ENCODE results near the gene WFDC6. TPM values are rescaled to one million over a fixed set of nuclear protein-coding genes. Genes with fewer than 3 reads are reported as not detected.

Gene WFDC6
- total RNA-seq, 4 donors from 2014 or later, result not detected

- in situ Hi-C loops (cut with MboI; ENCODE audit: low pct_ligation_motif_present in 1 of 4, low pct_unique_long_range_greater_than_20kb in 1 of 4, low sequenced_read_pairs in 3 of 4), result loop anchor here in 2 of 4 donors (25.0 kb wide), 1 partner anchor 214 kb away; no protein-coding TSS in a partner anchor
Observed at GRCh38 chr20:45548410-45548809, 9.1 kb upstream of the WFDC6 start.

GRCh38 chr20:45547206-45547770, 8.0 kb upstream of the WFDC6 start, which contains the start of gene EPPIN:
Gene EPPIN, minus strand, starts transcription at chr20:45547401. Its CDS starts 44 bp downstream, at chr20:45547357.
- intact Hi-C loops (cut with DNase I; ENCODE audit: low total_unique reads), result loop anchor here (10.0 kb wide), 1 partner anchor 228 kb away; no protein-coding TSS in a partner anchor
- in situ Hi-C loops (cut with MboI; ENCODE audit: low pct_ligation_motif_present in 1 of 4, low pct_unique_long_range_greater_than_20kb in 1 of 4, low sequenced_read_pairs in 3 of 4), result loop anchor here in 2 of 4 donors (25.0 kb wide), 1 partner anchor 215 kb away; no protein-coding TSS in a partner anchor
- WGBS, 2 donors (ENCODE audit: low coverage in 1 of 2), result 78 to 92% methylated on average over 2 to 6 of the region's 6 CpGs
- Histone ChIP-seq H3K27me3 (no peaks in the 10 kb centered on the region), H3K27ac (no peak within 1 kb of the TSS), H3K4me3 (no peak within 1 kb of the TSS), H3K36me3 (no peaks in the 10 kb centered on the region), H3K4me1 (peaks cover 0 to 4% (median 0%) of the 10 kb centered on the region in 4 donors), H3K9me3 (no peaks in the 10 kb centered on the region)
- DNase-seq, result no peak
- no peak for TF ChIP-seq CTCF (IDR thresholded peaks at IDR 0.05)

More at GRCh38 chr20:45548410-45548809, 9.1 kb upstream of the WFDC6 start:
- no peak for DNase-seq
- H3K4me3 ChIP-seq, result no peak overlapping the region
- WGBS, 2 donors (ENCODE audit: low coverage in 1 of 2), result 86 to 90% methylated on average over 7 of the region's 7 CpGs
- intact Hi-C loops (cut with DNase I; ENCODE audit: low total_unique reads), result loop anchor here (10.0 kb wide), 1 partner anchor 226 kb away; no protein-coding TSS in a partner anchor
- H3K27me3 ChIP-seq, result no peaks in the 10 kb centered on the region
- H3K4me1 ChIP-seq, result peaks cover 0 to 6% (median 0%) of the 10 kb centered on the region in 4 donors
- no peak overlapping the region for H3K27ac ChIP-seq
- H3K36me3 ChIP-seq, result no peaks in the 10 kb centered on the region
- TF ChIP-seq CTCF (IDR thresholded peaks at IDR 0.05), result no peak
- no peak for TF ChIP-seq POLR2AphosphoS5 (IDR thresholded peaks at IDR 0.05)
- no peak for TF ChIP-seq EP300 (IDR thresholded peaks at IDR 0.05; ENCODE audit: low read depth)
- no peak for TF ChIP-seq POLR2A (IDR thresholded peaks at IDR 0.05)
- H3K9me3 ChIP-seq, result no peaks in the 10 kb centered on the region

- Histone ChIP-seq H3K9me3 (no peaks in the 10 kb centered on the region), H3K27me3 (no peaks in the 10 kb centered on the region), H3K4me1 (no peaks in the 10 kb centered on the region), H3K36me3 (no peaks in the 10 kb centered on the region), H3K27ac (no peak overlapping the region), H3K4me3 (no peak overlapping the region)
- TF ChIP-seq POLR2AphosphoS5 (IDR thresholded peaks at IDR 0.05), result no peak
- no peak for TF ChIP-seq POLR2A (IDR thresholded peaks at IDR 0.05)
- TF ChIP-seq CTCF (IDR thresholded peaks at IDR 0.05), result peak; percentile 21 to 51 (median 29)
- intact Hi-C loops (cut with DNase I; ENCODE audit: low total_unique reads), result loop anchor here (10.0 kb wide), 1 partner anchor 229 kb away; no protein-coding TSS in a partner anchor
- 10 to 21% methylated on average over 3 to 5 of the region's 5 CpGs for WGBS, 2 donors (ENCODE audit: low coverage in 1 of 2)
- in situ Hi-C loops (cut with MboI; ENCODE audit: low pct_ligation_motif_present in 1 of 4, low pct_unique_long_range_greater_than_20kb in 1 of 4, low sequenced_read_pairs in 3 of 4), result loop anchor here in 2 of 4 donors (25.0 kb wide), 1 partner anchor 216 kb away; no protein-coding TSS in a partner anchor
- no peak for DNase-seq
Observed at GRCh38 chr20:45545754-45546453, 6.6 kb upstream of the WFDC6 start.

GRCh38 chr20:45545351-45545750, 6.1 kb upstream of the WFDC6 start:
- WGBS, 2 donors (ENCODE audit: low coverage in 1 of 2), result 74 to 76% methylated on average over 3 of the region's 3 CpGs
- no peak overlapping the region for H3K27ac ChIP-seq
- H3K36me3 ChIP-seq, result no peaks in the 10 kb centered on the region
- no peak overlapping the region for H3K4me3 ChIP-seq
- no peak for DNase-seq
- peaks cover 4% of the 10 kb centered on the region for H3K27me3 ChIP-seq
- no peaks in the 10 kb centered on the region for H3K4me1 ChIP-seq
- in situ Hi-C loops (cut with MboI; ENCODE audit: low pct_ligation_motif_present in 1 of 4, low pct_unique_long_range_greater_than_20kb in 1 of 4, low sequenced_read_pairs in 3 of 4) (loop anchor here in 2 of 4 donors (25.0 kb wide), 1 partner anchor 217 kb away; no protein-coding TSS in a partner anchor), intact Hi-C loops (cut with DNase I; ENCODE audit: low total_unique reads) (loop anchor here (10.0 kb wide), 1 partner anchor 229 kb away; no protein-coding TSS in a partner anchor)
- TF ChIP-seq POLR2AphosphoS5 (IDR thresholded peaks at IDR 0.05) (no peak), CTCF (IDR thresholded peaks at IDR 0.05) (no peak), EP300 (IDR thresholded peaks at IDR 0.05; ENCODE audit: low read depth) (no peak), POLR2A (IDR thresholded peaks at IDR 0.05) (no peak)
- no peaks in the 10 kb centered on the region for H3K9me3 ChIP-seq
